Measurements from ENCODE around the gene GPR33. TPM values are rescaled to one million over a fixed set of nuclear protein-coding genes. Genes with fewer than 3 reads are reported as not detected.
"Not testable (repeated sequence)": the region's sequence is repeated elsewhere in the genome, so short reads cannot be mapped to it uniquely, and the experiment has no call there.

The GPR33 gene
- total RNA-seq, 4 donors from 2014 or later: not detected

DNA sequence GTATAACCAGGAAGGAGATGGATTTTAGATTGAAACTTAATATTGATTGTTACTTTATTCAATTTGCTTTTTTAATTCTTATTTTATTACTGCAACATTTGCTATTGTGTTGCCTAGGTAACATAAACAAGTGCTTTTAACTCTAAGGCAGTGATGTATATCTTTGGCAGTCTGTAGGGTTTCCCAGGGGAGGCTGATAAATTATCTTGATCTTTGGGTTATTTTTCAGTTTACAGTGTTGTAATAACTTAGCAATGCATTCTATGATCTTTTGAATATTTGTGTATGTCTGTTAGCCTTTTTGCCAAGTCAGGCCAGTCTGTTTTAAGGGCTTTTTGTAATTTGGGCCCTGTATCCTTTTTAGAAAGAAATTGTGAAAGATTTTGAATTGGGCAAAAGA lies 22.7 kb downstream of the GPR33 start:
- intact Hi-C loops (cut with DNase I): no loop called here
- no peak overlapping the region for H3K27ac ChIP-seq
- no peak for DNase-seq
- no peaks in the 10 kb centered on the region for H3K27me3 ChIP-seq
- H3K9me3 ChIP-seq: no peaks in the 10 kb centered on the region
- TF ChIP-seq POLR2A (IDR thresholded peaks at IDR 0.05): no peak
- TF ChIP-seq, protein P1, sequence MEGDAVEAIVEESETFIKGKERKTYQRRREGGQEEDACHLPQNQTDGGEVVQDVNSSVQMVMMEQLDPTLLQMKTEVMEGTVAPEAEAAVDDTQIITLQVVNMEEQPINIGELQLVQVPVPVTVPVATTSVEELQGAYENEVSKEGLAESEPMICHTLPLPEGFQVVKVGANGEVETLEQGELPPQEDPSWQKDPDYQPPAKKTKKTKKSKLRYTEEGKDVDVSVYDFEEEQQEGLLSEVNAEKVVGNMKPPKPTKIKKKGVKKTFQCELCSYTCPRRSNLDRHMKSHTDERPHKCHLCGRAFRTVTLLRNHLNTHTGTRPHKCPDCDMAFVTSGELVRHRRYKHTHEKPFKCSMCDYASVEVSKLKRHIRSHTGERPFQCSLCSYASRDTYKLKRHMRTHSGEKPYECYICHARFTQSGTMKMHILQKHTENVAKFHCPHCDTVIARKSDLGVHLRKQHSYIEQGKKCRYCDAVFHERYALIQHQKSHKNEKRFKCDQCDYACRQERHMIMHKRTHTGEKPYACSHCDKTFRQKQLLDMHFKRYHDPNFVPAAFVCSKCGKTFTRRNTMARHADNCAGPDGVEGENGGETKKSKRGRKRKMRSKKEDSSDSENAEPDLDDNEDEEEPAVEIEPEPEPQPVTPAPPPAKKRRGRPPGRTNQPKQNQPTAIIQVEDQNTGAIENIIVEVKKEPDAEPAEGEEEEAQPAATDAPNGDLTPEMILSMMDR (IDR thresholded peaks at IDR 0.05): no peak
- no peaks in the 10 kb centered on the region for H3K36me3 ChIP-seq
- no peak overlapping the region for H3K4me3 ChIP-seq (replicated peaks in 1 of 3)
- H3K4me1 ChIP-seq: no peaks in the 10 kb centered on the region

DNA sequence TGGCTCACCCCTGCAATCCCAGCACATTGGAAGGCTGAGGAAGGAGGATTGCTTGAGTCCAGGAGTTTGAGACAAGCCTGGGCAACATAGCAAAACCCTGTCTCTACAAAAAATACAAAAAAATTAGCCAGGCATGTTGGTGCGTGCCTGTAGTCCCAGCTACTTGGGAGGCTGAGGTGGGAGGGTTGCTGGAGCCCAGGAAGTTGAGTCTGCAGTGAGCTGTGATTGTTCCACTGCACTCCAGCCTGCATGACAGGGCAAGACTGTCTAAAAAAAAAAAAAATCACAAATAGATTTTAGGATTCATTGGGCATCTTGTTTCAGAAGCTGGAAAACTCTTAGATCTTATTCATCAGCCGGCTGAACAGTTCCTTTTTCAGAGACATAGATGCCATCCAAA lies 25.4 kb downstream of the GPR33 start:
- 86 to 92% methylated on average over 2 of the region's 2 CpGs for WGBS, 2 donors
- DNase-seq; H3K27ac ChIP-seq; intact Hi-C loops (cut with DNase I); H3K4me3 ChIP-seq (replicated peaks in 1 of 3); H3K4me1 ChIP-seq; H3K27me3 ChIP-seq; H3K36me3 ChIP-seq; H3K9me3 ChIP-seq: not testable (repeated sequence)

DNA sequence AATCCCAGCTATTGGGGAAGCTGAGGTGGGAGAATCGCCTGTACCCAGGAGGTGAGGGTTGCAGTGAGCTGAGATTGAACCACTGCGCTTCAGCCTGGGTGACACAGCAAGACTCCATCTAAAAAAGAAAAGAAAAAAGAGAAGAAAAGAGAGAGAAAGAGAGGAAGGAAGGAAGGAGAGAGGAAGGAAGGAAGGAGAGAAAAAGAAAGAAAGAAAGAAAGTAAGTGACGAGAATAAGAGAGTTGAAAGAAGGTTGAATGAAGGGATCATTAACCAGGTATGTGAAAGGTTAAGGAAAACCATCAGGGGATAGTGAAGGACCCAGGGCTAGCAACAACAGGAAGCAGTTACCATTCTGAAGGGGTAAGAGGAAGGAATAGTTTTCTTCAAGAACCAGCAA lies 26.3 kb downstream of the GPR33 start:
- DNase-seq: no peak
- TF ChIP-seq, protein P1 (IDR thresholded peaks at IDR 0.05): no peak
- TF ChIP-seq POLR2A (IDR thresholded peaks at IDR 0.05): no peak
- no peak overlapping the region for H3K4me3 ChIP-seq (replicated peaks in 1 of 3)
- no peaks in the 10 kb centered on the region for H3K36me3 ChIP-seq
- H3K4me1 ChIP-seq: peaks cover under 1 to 2% of the 10 kb centered on the region in 2 donors
- no peak overlapping the region for H3K27ac ChIP-seq
- no peaks in the 10 kb centered on the region for H3K27me3 ChIP-seq
- intact Hi-C loops (cut with DNase I): no loop called here
- WGBS, 2 donors: 87 to 90% methylated on average over 3 of the region's 3 CpGs
- H3K9me3 ChIP-seq: no peaks in the 10 kb centered on the region

DNA sequence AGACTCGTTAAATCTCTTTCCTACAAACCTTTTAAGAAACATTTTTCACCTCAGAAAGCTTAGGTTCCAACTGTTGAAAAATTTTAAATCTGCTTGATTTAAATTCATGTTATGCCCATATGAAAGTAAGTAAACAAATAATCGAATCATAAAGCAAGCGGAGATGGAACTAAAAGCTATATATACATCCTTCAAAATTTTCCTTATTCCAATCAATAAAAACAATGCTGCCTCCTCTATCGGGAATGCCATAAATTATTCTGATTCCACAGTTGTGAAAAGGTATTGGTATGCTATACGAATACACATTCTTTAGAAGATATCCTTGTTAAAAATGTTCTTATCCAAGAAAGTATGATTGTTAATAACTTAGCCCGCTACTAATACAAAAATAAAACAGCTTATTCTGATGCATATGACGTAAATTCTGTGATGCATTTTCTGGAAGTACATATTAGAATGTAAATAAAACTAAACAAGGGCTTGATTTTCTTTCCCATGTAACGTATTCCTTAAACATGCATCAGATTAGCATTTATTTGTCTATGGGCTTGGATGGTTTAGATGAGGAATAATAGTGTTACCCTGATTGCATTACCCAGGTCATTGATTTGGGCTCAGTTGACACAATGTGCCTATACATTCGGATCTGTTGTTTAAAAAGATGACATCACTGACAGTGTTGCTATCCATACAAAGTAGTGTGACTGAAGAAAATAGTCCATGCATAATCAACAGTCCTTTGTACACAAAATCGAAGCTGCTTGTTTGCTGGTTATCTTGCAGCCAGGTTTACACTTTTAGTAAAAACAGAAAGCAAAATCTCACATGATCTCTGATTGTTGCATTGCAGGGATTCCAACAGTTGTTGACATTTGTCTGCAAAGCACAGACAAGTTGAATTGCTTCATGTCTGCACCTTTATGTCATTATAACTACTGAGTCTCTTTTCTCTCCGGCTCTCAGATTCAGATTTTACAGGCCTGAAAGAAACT lies 29.9 kb downstream of the GPR33 start:
- Histone ChIP-seq H3K27me3 (no peaks in the 10 kb centered on the region), H3K4me3 (replicated peaks in 1 of 3) (peak overlapping the region in 2 of 3 donors; percentile 23 to 63), H3K27ac (peak overlapping the region in 2 of 3 donors; percentile 82 to 87), H3K36me3 (no peaks in the 10 kb centered on the region), H3K4me1 (peaks cover 6 to 12% of the 10 kb centered on the region in 2 donors), H3K9me3 (no peaks in the 10 kb centered on the region)
- WGBS, 2 donors: 66 to 67% methylated on average over 11 of the region's 11 CpGs
- DNase-seq: no peak
- TF ChIP-seq, protein P1 (IDR thresholded peaks at IDR 0.05): no peak
- no peak for TF ChIP-seq POLR2A (IDR thresholded peaks at IDR 0.05)
- intact Hi-C loops (cut with DNase I): no loop called here

DNA sequence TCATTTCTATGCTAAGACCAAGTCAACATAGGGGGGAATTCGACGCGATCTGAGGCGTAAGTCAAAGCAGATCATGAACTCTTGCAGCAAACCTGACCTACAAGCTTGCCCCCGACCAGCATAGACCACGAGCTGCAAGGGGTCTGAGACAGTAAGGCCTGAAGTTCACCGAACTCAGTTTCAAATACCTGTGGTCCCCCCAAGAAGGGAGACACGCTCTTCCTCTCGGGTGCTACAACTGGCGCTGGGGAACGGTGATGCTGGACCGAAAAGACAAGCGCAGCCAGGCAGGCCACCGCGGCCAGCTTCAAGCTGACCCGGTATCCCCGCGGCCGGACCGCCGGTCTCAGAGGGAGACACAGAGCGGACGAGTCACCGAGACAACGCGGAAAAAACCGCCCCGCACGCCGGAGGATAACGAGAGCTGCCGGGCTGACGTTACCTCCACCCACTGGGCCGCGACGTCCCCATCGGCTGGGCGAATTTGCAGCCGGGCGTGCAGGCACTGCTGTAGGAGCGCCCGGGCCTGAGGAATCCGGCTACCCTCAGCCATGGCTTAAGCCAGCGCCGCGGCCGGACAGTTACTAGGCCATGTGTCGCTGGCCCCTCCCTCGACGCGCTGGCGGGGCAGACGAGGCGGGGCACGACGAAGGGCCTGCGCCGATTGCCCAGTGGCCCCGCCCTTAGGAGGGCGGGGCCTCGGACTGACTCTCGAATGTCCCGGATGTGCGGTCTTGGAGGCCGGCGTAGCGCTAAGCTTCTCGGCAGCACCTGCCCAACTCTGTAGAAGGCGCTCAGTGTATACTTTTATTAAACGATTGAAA lies 30.8 kb downstream of the GPR33 start, which contains the start of gene DTD2:
TSS of gene DTD2 (minus strand) at position 666 of the 824 bp plus-strand sequence. CDS start at position 553, 113 bp downstream.
- intact Hi-C loops (cut with DNase I): no loop called here

More for the DNA sequence above, 30.8 kb downstream of the GPR33 start, which contains the start of gene DTD2:
- peak; percentile 95 to 96 for DNase-seq
- Histone ChIP-seq H3K4me1 (peaks cover 6 to 12% of the 10 kb centered on the region in 2 donors), H3K36me3 (peaks cover 3 to 6% of the 10 kb centered on the region in 2 donors), H3K27ac (peak within 1 kb of the TSS; percentile 80 to 87 (median 82)), H3K4me3 (replicated peaks in 1 of 3) (peak within 1 kb of the TSS; percentile 3 to 79 (median 63)), H3K27me3 (no peaks in the 10 kb centered on the region), H3K9me3 (no peaks in the 10 kb centered on the region)
- peak; percentile 69 to 98 for TF ChIP-seq POLR2A (IDR thresholded peaks at IDR 0.05)
- TF ChIP-seq, protein P1 (IDR thresholded peaks at IDR 0.05): peak in 1 of 6 experiments; percentile 12
- WGBS, 2 donors: 0% methylated on average over 25 to 37 of the region's 70 CpGs
